HG03432 (cell line): Measurements from ENCODE around the gene CACNB1.
"Not testable (repeated sequence)": the region's sequence is repeated elsewhere in the genome, so short reads cannot be mapped to it uniquely, and the experiment has no call there.

Experiments used
- ATAC-seq: cut with Tn5 transposase; IDR thresholded peaks from one replicate; pipeline ENCODE4 v1.9.1; 2021; ENCODE audit warnings: mild to moderate bottlenecking, moderate library complexity; ENCODE audit not compliant: unreplicated experiment

Gene CACNB1

GRCh38 chr17:39129544-39129943 lies 67.9 kb downstream of the CACNB1 start:
- not testable (repeated sequence) for ATAC-seq

- no peak for ATAC-seq
Observed at GRCh38 chr17:39126436-39126835, 71.0 kb downstream of the CACNB1 start.

GRCh38 chr17:39125143-39125875 lies 72.2 kb downstream of the CACNB1 start:
- no peak for ATAC-seq

DNA sequence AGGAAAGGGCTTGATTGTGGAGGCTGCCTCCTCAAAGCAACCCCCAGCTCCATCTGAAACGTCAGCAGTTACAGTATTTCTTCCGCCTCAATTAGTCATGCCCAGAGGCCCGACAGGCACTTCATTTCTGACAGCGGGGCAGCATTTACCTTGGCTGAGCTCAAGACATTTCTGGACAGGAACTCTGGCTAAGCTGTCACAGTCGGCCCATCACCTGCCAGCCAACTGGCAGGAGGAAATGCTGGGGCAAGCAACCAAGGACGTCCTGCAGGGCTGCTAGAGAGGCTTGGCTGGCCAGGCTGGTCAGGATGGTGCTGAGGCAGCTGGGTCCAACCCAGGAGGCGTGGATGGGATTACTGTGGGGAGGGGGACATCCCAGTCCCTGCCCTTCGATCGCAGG lies 73.8 kb downstream of the CACNB1 start:
- ATAC-seq, result no peak
